HUES48 (cell line): ENCODE results near the gene RAD23B.

Experiments used
- H3K27ac ChIP-seq: one replicate; pipeline ENCODE4 v1.7.0; 2013; ENCODE audit warnings: low read depth, low read length, inconsistent platforms
- H3K27me3 ChIP-seq: 2 replicates; pipeline ENCODE4 v1.6.1; 2013; ENCODE audit warnings: mild to moderate bottlenecking, low read length; ENCODE audit not compliant: control insufficient read depth, insufficient read depth
- H3K36me3 ChIP-seq: 2 replicates; pipeline ENCODE4 v1.6.1; 2013; ENCODE audit warnings: low read length; ENCODE audit not compliant: control insufficient read depth, insufficient read depth
- H3K4me1 ChIP-seq: 2 replicates; pipeline ENCODE4 v1.6.1; 2013; ENCODE audit warnings: mild to moderate bottlenecking, low read length; ENCODE audit not compliant: control insufficient read depth, insufficient read depth
- H3K4me3 ChIP-seq: 2 replicates; pipeline ENCODE4 v1.5.1; 2013; ENCODE audit warnings: mild to moderate bottlenecking, low read depth, low read length
- H3K9ac ChIP-seq: 2 replicates; pipeline ENCODE4 v1.6.1; 2013; ENCODE audit warnings: mild to moderate bottlenecking, low read depth, low read length, moderate library complexity
- H3K9me3 ChIP-seq: 2 replicates; pipeline ENCODE4 v1.6.1; 2013; ENCODE audit warnings: low read length; ENCODE audit not compliant: control insufficient read depth, insufficient read depth

Gene RAD23B

GRCh38 chr9:107322643-107323042 lies 39.6 kb downstream of the RAD23B start:
- peaks cover 88% of the 10 kb centered on the region for H3K36me3 ChIP-seq
- H3K27ac ChIP-seq = no peak overlapping the region
- no peaks in the 10 kb centered on the region for H3K9me3 ChIP-seq
- no peaks in the 10 kb centered on the region for H3K4me1 ChIP-seq
- no peak overlapping the region for H3K4me3 ChIP-seq
- H3K9ac ChIP-seq = no peak overlapping the region
- H3K27me3 ChIP-seq = no peaks in the 10 kb centered on the region

- Histone ChIP-seq H3K9me3 (no peaks in the 10 kb centered on the region), H3K27me3 (no peaks in the 10 kb centered on the region), H3K4me3 (no peak overlapping the region), H3K4me1 (no peaks in the 10 kb centered on the region), H3K9ac (no peak overlapping the region), H3K27ac (no peak overlapping the region), H3K36me3 (peaks cover 87% of the 10 kb centered on the region)
Observed at GRCh38 chr9:107323836-107324585, 40.9 kb downstream of the RAD23B start.

GRCh38 chr9:107325842-107326241 lies 42.8 kb downstream of the RAD23B start:
- Histone ChIP-seq H3K9ac (no peak overlapping the region), H3K4me1 (no peaks in the 10 kb centered on the region), H3K27me3 (no peaks in the 10 kb centered on the region), H3K4me3 (no peak overlapping the region), H3K27ac (no peak overlapping the region), H3K9me3 (no peaks in the 10 kb centered on the region), H3K36me3 (peaks cover 87% of the 10 kb centered on the region)

- H3K9me3 ChIP-seq = no peaks in the 10 kb centered on the region
- H3K27ac ChIP-seq = no peak overlapping the region
- H3K9ac ChIP-seq = no peak overlapping the region
- H3K4me3 ChIP-seq = no peak overlapping the region
- H3K4me1 ChIP-seq = no peaks in the 10 kb centered on the region
- peaks cover 87% of the 10 kb centered on the region for H3K36me3 ChIP-seq
- no peaks in the 10 kb centered on the region for H3K27me3 ChIP-seq
Observed at GRCh38 chr9:107328510-107328909, 45.4 kb downstream of the RAD23B start.

- H3K4me3 ChIP-seq = no peak overlapping the region
- no peaks in the 10 kb centered on the region for H3K27me3 ChIP-seq
- H3K9ac ChIP-seq = no peak overlapping the region
- no peak overlapping the region for H3K27ac ChIP-seq
- no peaks in the 10 kb centered on the region for H3K4me1 ChIP-seq
- H3K36me3 ChIP-seq = peaks cover 85% of the 10 kb centered on the region
- H3K9me3 ChIP-seq = no peaks in the 10 kb centered on the region
Observed at GRCh38 chr9:107330420-107330819, 47.3 kb downstream of the RAD23B start.

GRCh38 chr9:107332883-107333282 lies 49.8 kb downstream of the RAD23B start:
- Histone ChIP-seq H3K4me3 (no peak overlapping the region), H3K36me3 (peaks cover 83% of the 10 kb centered on the region), H3K9me3 (no peaks in the 10 kb centered on the region), H3K27me3 (no peaks in the 10 kb centered on the region), H3K4me1 (no peaks in the 10 kb centered on the region), H3K9ac (no peak overlapping the region), H3K27ac (no peak overlapping the region)

GRCh38 chr9:107333363-107333762 lies 50.3 kb downstream of the RAD23B start:
- no peaks in the 10 kb centered on the region for H3K27me3 ChIP-seq
- no peak overlapping the region for H3K27ac ChIP-seq
- peaks cover 83% of the 10 kb centered on the region for H3K36me3 ChIP-seq
- H3K9ac ChIP-seq = no peak overlapping the region
- no peaks in the 10 kb centered on the region for H3K4me1 ChIP-seq
- H3K9me3 ChIP-seq = no peaks in the 10 kb centered on the region
- no peak overlapping the region for H3K4me3 ChIP-seq

GRCh38 chr9:107334103-107334776 lies 51.2 kb downstream of the RAD23B start:
- Histone ChIP-seq H3K9ac (no peak overlapping the region), H3K4me3 (no peak overlapping the region), H3K9me3 (no peaks in the 10 kb centered on the region), H3K27ac (no peak overlapping the region), H3K36me3 (peaks cover 82% of the 10 kb centered on the region), H3K27me3 (no peaks in the 10 kb centered on the region), H3K4me1 (no peaks in the 10 kb centered on the region)

- H3K27ac ChIP-seq = no peak overlapping the region
- H3K36me3 ChIP-seq = peaks cover 74% of the 10 kb centered on the region
- no peaks in the 10 kb centered on the region for H3K4me1 ChIP-seq
- no peaks in the 10 kb centered on the region for H3K27me3 ChIP-seq
- no peaks in the 10 kb centered on the region for H3K9me3 ChIP-seq
- H3K9ac ChIP-seq = no peak overlapping the region
- H3K4me3 ChIP-seq = no peak overlapping the region
Observed at GRCh38 chr9:107335331-107335730, 52.3 kb downstream of the RAD23B start.

- H3K36me3 ChIP-seq = peaks cover 59% of the 10 kb centered on the region
- H3K4me1 ChIP-seq = no peaks in the 10 kb centered on the region
- H3K9ac ChIP-seq = no peak overlapping the region
- no peaks in the 10 kb centered on the region for H3K9me3 ChIP-seq
- H3K4me3 ChIP-seq = no peak overlapping the region
- H3K27ac ChIP-seq = no peak overlapping the region
- H3K27me3 ChIP-seq = no peaks in the 10 kb centered on the region
Observed at GRCh38 chr9:107336718-107337360, 53.8 kb downstream of the RAD23B start.
